NAMALWA (cell line): Measurements from ENCODE around the gene NUMB.
"Not testable (repeated sequence)": the region's sequence is repeated elsewhere in the genome, so short reads cannot be mapped to it uniquely, and the experiment has no call there.

ENCODE experiments used
- DNase-seq: peaks from one replicate; pipeline ENCODE4 v3.0.0-alpha.2; 2015; ENCODE audit warnings: low spot score

The NUMB gene

GRCh38 chr14:73359445-73359844, 98.9 kb downstream of the NUMB start:
- no peak for DNase-seq

- DNase-seq, result no peak
Observed at GRCh38 chr14:73358187-73358586, 100.2 kb downstream of the NUMB start.

DNA sequence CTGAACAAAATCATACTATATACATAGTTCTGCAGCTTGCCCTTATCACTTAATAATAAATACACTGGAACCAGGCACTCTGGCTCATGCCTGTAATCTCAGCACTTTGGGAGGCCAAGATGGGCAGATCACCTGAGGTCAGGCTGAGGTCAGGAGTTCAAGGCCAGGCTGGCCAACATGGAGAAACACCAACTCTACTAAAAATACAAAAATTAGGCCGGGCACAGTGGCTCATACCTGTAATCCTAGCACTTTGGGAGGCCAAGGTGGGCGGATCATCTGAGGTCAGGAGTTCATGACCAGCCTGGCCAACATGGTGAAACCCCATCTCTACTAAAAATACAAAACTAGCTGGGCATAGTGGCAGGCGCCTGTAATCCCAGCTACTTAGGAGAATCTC, 109.3 kb downstream of the NUMB start:
- not testable (repeated sequence) for DNase-seq

- no peak for DNase-seq
Observed at GRCh38 chr14:73344319-73344718, 114.0 kb downstream of the NUMB start.

DNA sequence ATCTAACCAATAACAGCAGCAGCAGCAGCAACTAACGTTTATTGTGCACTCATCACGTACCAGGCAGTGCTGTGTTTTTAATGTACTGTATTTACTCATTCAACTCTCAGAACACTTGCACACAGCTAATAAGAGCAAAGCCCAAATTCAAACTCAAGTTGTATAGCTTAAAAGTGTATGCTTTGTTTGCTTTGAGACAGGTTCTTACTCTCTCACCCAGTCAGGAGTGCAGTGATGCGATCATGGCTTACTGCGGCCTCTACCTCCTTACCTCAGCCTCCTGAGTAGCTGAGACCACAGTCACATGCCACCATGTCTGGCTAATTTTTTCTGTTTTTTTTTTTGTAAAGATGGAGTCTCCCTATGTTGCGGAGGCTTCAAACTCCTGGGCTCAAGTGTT, 115.7 kb downstream of the NUMB start:
- no peak for DNase-seq

DNA sequence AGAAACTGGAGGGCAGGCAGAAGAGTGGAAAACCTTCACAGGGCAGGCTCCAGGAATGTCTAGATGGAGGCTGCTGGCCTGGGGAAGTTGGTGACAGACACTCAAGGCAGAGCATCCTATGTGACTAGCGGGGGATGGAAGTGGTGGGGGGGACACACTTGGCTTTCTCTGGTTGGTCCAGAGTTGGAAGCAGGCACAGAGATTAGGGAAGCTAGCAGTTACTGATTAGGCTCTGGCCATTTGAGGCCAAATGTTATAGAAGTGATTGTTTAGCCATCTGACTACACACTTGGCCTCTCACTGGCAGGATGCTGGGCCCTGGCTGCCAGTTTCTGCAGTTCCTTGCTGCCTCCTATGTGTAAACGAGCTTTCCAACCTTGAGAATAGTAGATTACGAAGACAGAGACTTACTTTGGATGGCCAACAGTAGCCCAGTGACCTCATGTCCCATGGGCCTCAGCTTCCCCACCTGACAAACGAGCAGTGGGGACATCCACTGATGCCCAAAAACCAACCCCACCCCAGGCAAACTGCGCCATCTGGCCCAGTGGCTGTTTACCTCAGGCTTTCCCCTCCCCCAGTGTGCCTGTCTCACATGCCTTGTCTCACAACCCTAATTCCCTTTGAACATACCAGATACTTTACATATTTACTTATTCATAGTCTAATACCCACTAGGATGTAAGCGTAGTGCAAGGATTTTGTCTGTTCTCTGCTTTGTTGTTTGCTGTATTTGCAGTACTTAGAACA, 118.3 kb downstream of the NUMB start:
- no peak for DNase-seq

GRCh38 chr14:73339206-73339605, 119.1 kb downstream of the NUMB start:
- no peak for DNase-seq

GRCh38 chr14:73338551-73338950, 119.8 kb downstream of the NUMB start:
- DNase-seq, result no peak

DNA sequence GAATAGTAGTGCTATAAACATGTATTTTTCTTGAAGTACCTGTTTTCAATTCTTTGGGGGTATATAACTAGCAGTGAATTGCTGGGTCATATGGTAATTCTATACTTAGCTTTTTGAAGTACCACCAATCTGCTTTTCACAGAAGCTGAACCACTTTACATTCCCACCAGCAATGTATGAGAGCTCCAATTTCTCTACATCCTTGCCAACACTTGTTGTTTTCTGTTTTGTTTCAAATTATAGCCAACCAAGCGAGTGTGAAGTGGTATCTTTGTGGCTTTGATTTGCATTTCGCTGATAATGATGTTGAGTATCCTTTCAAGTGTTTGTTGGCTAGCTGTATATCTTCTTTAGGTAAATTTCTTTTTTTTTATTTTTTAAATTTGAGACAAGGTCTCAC, 125.3 kb downstream of the NUMB start:
- no peak for DNase-seq

DNA sequence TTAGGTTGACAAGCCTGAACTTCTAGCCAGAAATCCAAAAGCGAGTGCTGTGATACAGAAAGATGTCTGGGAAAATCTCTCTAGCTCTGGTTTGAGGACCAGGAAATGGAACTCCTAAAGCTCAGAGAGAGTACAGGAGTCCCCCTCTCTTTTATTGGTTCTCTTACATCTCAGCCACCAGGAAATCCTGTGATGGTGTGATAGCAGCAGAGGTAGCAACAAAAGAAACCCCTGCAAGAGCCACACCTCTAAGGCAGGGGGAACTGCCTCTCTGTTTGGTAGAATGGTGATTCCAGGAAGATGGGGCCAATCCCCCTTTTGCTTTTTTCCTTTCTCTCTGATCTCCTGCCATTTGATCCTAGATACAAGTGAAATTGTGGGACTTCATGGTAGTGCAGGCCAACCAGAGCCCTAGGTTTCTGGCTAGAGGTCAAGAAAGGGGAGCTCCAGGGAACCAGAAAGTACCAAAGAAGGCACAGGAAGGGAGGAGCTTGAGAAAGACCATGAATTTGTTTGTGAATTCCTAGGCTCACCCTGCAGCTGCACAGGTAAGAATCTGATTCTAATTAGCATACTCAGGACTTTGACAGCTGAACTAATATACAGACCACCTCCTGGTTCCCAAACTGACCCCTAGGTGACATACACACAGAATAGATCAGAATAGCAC, 132.6 kb downstream of the NUMB start:
- no peak for DNase-seq

DNA sequence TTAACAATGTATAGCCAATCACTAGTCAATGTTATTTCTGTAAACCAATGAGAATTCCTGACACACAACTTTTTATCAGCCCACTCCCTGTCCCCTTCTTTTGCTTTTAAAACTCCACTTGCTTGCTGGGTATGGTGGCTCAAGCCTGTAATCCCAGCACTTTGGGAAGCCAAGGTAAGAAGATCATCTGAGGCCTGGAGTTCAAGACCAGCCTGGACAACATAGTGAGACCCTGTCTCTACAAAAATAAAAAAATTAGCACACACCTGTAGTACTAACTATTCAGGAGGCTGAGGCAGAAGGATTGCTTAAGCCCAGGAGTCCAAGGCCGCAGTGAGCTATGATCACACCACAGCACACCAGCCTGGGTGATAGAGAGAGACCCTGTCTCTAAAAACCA, 133.3 kb downstream of the NUMB start:
- DNase-seq, result no peak

- no peak for DNase-seq
Observed at GRCh38 chr14:73324533-73324932, 133.8 kb downstream of the NUMB start.

DNA sequence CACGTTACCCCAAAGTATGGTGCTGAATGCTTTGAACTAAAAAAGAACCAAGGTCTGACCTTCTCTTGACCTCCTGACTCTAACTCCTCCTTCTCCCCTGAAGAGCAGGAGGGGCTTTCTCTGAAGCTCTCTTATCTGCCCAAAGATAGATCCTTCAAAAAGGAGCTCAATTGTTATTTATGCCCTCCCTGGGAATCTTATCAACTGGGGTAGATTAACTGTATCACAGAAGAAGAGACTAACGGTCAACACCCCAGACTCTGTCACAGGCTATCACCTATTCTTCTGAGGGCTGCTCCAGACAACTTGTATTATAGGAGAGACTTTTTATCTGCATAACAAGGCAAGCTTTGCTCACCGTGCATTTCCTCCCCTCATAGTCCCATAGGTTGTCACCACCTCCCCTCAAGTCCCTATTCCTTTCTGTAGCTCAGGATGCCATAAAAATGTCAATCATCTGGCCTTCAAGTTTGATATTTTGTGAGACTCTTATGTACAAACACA, 134.4 kb downstream of the NUMB start:
- no peak for DNase-seq

GRCh38 chr14:73313151-73313550, 145.2 kb downstream of the NUMB start:
- no peak for DNase-seq

DNA sequence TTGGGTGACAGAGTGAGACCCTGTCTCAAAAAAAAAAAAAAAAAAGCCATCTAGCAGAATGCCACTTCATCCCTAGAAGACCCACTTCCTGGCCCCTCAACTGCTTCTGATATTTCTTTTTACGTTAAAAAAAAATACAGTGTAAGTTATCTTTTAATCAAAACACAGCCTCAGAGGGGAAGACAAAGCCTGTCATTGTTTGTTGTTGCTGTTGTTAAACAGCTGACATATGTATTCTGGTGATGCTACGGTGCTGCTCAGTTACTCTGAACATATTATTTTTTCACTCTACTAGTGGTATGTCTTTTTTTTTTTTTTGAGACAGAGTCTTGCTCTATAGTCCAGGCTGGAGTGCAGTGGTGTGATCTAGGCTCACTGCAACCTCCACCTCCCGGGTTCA, 145.7 kb downstream of the NUMB start:
- DNase-seq, result no peak

DNA sequence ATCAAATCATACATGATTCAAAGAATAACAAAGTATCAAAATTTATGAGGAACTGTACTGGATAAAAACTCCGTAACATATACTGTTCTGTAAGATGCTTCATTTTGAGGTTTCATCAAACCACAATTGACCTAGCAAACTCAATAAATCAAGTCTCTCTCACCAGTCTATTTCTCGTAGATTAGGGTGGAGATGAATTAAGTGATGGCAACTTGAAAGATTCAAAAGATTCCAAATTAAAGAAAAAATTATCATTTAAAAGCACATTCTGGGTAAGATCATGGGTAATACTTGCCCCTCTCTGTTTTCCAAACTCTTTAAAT, 146.7 kb downstream of the NUMB start:
- DNase-seq, result no peak

GRCh38 chr14:73309207-73309606, 149.1 kb downstream of the NUMB start:
- DNase-seq, result not testable (repeated sequence)

GRCh38 chr14:73307261-73307660, 151.1 kb downstream of the NUMB start:
- no peak for DNase-seq

GRCh38 chr14:73305499-73305898, 152.8 kb downstream of the NUMB start:
- DNase-seq, result no peak

DNA sequence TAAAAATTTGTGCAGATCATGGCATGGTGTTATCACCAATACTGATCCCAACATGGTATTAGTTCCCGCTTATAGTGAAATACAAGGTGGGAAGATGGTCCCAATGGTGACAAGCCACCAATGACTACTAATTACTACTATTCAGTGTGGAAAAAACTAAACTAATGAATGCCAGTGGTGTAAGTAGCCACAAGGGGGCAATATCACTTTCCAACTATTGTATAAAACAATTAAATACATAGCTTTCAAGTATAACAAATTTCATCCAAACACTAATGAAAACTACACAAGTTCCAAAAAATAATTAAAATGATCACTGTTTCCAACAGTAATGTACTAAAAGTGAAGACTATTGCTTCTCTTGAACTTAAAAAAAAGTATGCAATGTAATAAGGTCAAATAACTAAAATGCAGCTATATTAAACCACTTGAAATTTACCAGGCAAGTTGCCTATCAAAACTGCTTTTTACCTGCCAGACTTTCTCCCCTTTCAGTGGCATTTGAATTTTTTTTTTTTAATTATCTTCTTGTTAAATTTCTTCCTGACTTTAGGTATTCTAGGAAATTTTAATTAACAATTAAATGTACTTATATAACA, 163.0 kb downstream of the NUMB start:
- peak; percentile 60 for DNase-seq

DNA sequence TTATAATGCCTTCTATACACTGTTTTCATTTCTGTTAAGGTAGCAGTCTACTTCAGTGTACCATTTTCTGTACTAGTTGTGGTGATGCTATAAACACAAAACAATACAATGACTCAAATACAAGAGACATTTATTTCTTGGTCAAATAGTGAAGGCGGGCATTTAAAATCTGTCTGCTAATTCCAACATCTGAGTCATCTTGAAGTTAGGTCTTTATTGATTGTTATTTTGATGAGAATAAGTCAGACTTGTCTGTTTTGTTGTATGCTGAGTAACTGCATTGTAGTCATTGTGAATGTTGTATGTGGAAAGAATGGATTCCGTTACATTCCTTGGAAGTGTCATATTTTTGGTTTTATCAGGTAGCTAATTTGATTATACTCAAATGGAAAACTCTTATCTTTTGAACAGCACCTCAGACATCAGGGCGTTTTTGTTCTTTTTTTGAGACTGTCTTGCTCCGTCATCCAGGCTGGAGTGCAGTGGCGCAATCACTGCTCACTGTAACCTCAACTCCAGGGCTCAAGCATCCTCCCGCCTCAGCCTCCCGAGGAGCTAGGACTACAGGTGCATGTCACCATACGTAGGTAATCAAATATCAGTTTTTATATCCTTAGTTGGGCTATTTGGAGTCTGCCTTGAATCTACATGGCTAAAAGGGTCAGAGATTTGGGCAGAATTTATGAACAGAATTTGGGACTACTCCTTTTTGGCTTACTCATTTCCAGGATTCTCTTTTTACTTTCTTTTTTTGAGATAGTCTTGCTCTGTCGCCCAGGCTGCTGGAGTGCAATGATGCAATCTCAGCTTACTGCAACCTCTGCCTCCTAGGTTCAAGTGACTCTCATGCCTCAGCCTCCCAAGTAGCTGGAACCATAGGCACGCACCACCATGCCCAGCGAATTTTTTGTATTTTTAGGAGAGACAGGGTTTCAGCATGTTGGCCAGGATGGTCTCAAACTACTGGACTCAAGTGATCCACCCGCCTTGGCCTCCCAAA, 164.3 kb downstream of the NUMB start:
- no peak for DNase-seq

GRCh38 chr14:73290279-73290678, 168.1 kb downstream of the NUMB start:
- DNase-seq, result no peak
